ENCODE data around the gene DDX31.

Gene DDX31

GRCh38 chr9:132591244-132591643 is 78.5 kb downstream of the DDX31 start:
- DNase-seq, result no peak

GRCh38 chr9:132590318-132591182 is 79.2 kb downstream of the DDX31 start:
- no peak for DNase-seq

- no peak for DNase-seq
Measured at GRCh38 chr9:132590037-132590317, 79.8 kb downstream of the DDX31 start.

- DNase-seq, result no peak
Measured at GRCh38 chr9:132589148-132590036, 80.4 kb downstream of the DDX31 start.

- DNase-seq, result no peak
Measured at GRCh38 chr9:132588501-132589147, 81.2 kb downstream of the DDX31 start.

GRCh38 chr9:132588098-132588497 is 81.7 kb downstream of the DDX31 start:
- no peak for DNase-seq

GRCh38 chr9:132587592-132587955 is 82.2 kb downstream of the DDX31 start:
- no peak for DNase-seq

- no peak for DNase-seq
Measured at GRCh38 chr9:132586830-132587591, 82.8 kb downstream of the DDX31 start.

GRCh38 chr9:132585954-132586829 is 83.6 kb downstream of the DDX31 start:
- DNase-seq, result no peak

- peak; percentile 17 for DNase-seq
Measured at GRCh38 chr9:132584601-132585560, 84.9 kb downstream of the DDX31 start.

GRCh38 chr9:132583584-132584304 is 86.0 kb downstream of the DDX31 start:
- no peak for DNase-seq

- no peak for DNase-seq
Measured at GRCh38 chr9:132582786-132583583, 86.8 kb downstream of the DDX31 start.

GRCh38 chr9:132582276-132582785 is 87.5 kb downstream of the DDX31 start, which contains the start of gene BARHL1:
TSS of gene BARHL1 (plus strand) at chr9:132582606. CDS start at chr9:132582798, 192 bp downstream.
- no peak for DNase-seq

GRCh38 chr9:132579427-132579798 is 90.4 kb downstream of the DDX31 start:
- DNase-seq, result no peak

GRCh38 chr9:132578367-132578932 is 91.3 kb downstream of the DDX31 start:
- DNase-seq, result no peak

GRCh38 chr9:132577119-132577518 is 92.7 kb downstream of the DDX31 start:
- no peak for DNase-seq

- DNase-seq, result no peak
Measured at GRCh38 chr9:132575811-132576210, 94.0 kb downstream of the DDX31 start.

GRCh38 chr9:132575005-132575609 is 94.7 kb downstream of the DDX31 start:
- DNase-seq, result peak; percentile 46

Measured in NCI-H226 (cell line).